OCI-LY7 (cell line): ENCODE results near the gene ITGA2. TPM values are rescaled to one million over a fixed set of nuclear protein-coding genes. Genes with fewer than 3 reads are reported as not detected.

Experiments used
- BruUV-seq: library from RNA; stranded (reverse); fragments of 400-500 nt; replicated peaks from 2 replicates; lab custom pipeline; 2021; lab: Mats Ljungman, UMichigan
- CTCF ChIA-PET: fragments of 300-600 bp; sonication (Branson Sonifier 250); formaldehyde crosslinking; loops from one replicate; lab custom pipeline; 2022; ENCODE audit warnings: antibody characterized with exemption; ENCODE audit not compliant: unreplicated experiment; lab: Charles Lee
- POLR2A ChIA-PET: fragments of 300-600 bp; sonication (Branson Sonifier 250); formaldehyde crosslinking; loops from one replicate; lab custom pipeline; 2022; ENCODE audit warnings: antibody characterized with exemption; lab: Charles Lee
- DNase-seq: peaks from one replicate; pipeline ENCODE4 v3.0.0-alpha.2; 2015; ENCODE audit warnings: low spot score
- H2AFZ ChIP-seq: fragments of 200-600 bp; sonication (generic), shearing (Covaris generic); 2 replicates; pipeline ENCODE4 v1.6.1; 2014; ENCODE audit warnings: mild to moderate bottlenecking, antibody characterized with exemption, low read length, moderate library complexity
- H3K27ac ChIP-seq: fragments of 200-600 bp; sonication (generic); 2 replicates; pipeline ENCODE4 v1.5.1; 2014; ENCODE audit warnings: mixed run types, low read depth, mild to moderate bottlenecking, moderate library complexity, low read length, inconsistent platforms; ENCODE audit not compliant: poor library complexity, severe bottlenecking
- H3K36me3 ChIP-seq: fragments of 200-600 bp; sonication (generic); 2 replicates; pipeline ENCODE4 v1.6.1; 2014; ENCODE audit warnings: mild to moderate bottlenecking, antibody characterized with exemption, low read length, moderate library complexity, mixed read lengths; ENCODE audit not compliant: insufficient read depth
- H3K4me1 ChIP-seq: fragments of 200-600 bp; sonication (generic); 2 replicates; pipeline ENCODE4 v1.5.1; 2014; ENCODE audit warnings: mild to moderate bottlenecking, low read length; ENCODE audit not compliant: insufficient read depth, poor library complexity, severe bottlenecking
- H3K4me2 ChIP-seq: fragments of 200-600 bp; sonication (generic); 2 replicates; pipeline ENCODE4 v1.6.1; 2014; ENCODE audit warnings: mild to moderate bottlenecking, low read length
- H3K4me3 ChIP-seq: fragments of 200-600 bp; sonication (generic); 2 replicates; pipeline ENCODE4 v1.5.1; 2014; ENCODE audit warnings: mild to moderate bottlenecking, low read depth, low read length; ENCODE audit not compliant: poor library complexity, severe bottlenecking
- H3K79me2 ChIP-seq: fragments of 200-600 bp; sonication (generic); 2 replicates; pipeline ENCODE4 v1.6.1; 2016; ENCODE audit warnings: low read depth, mild to moderate bottlenecking, low read length, moderate library complexity, mixed read lengths; ENCODE audit not compliant: insufficient read depth
- H3K9me2 ChIP-seq: fragments of 200-600 bp; sonication (generic); 2 replicates; pipeline ENCODE4 v1.6.1; 2016; ENCODE audit warnings: mild to moderate bottlenecking, low read length, mixed read lengths; ENCODE audit not compliant: insufficient read depth
- H3K9me3 ChIP-seq: fragments of 200-600 bp; sonication (generic); 2 replicates; pipeline ENCODE4 v1.6.1; 2014; ENCODE audit warnings: mild to moderate bottlenecking, mixed run types, low read length, mixed read lengths
- H4K20me1 ChIP-seq: fragments of 200-600 bp; sonication (generic); 2 replicates; pipeline ENCODE4 v1.6.1; 2014; ENCODE audit warnings: mild to moderate bottlenecking, antibody characterized with exemption, low read length, moderate library complexity, mixed read lengths; ENCODE audit not compliant: insufficient read depth
- EZH2phosphoT487 ChIP-seq: fragments of 200-600 bp; sonication (generic); IDR thresholded peaks from 2 replicates; pipeline ENCODE4 v1.6.1; 2018; ENCODE audit warnings: low read depth, borderline replicate concordance, mild to moderate bottlenecking, mixed run types, antibody characterized with exemption, low read length, moderate library complexity, mixed read lengths
- intact Hi-C: fragments of 100-400 bp; cut with micrococcal nuclease; formaldehyde crosslinking; loops from one replicate; pipeline ENCODE4 v1.10.0; 2022; ENCODE audit not compliant: unreplicated experiment
- total RNA-seq, 2 experiments: library from RNA; depleted of rRNA in 1 of 2; stranded (reverse); fragments of >200 nt in 1 of 2; shearing (Covaris generic) in 1 of 2; gene quantifications; 2 replicates each; pipeline ENCODE4 v1.2.3, GENCODE V29; 2014 to 2022
- TF ChIP-seq, protein P1 (sequence below): fragments of 200-600 bp; sonication (generic); conservative IDR thresholded peaks from 2 replicates; pipeline ENCODE4 v1.5.1; 2014; ENCODE audit warnings: mild to moderate bottlenecking, antibody characterized with exemption, low read length, moderate library complexity, mixed read lengths

ITGA2 gene
- total RNA-seq, 2 experiments from 2014 or later, result not detected

DNA sequence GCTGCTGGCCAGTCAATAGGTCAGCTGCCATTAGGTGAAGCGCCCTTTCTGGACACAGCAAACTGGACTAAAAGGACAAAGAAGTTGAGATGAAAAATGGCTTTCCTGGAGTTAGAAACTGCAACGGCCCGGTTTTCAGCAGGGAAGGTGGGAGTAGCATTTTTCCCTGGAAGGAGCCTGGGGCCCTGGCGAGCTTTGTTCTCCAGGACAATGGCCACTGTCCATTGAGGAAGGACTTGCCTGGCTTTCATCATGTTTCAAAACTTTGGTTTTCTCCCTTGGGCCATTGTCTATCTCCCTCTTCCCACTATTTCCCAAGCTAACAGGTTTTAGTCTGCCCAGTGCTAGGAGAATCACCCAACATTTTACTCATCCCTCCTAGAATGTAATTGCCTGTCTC, 64.2 kb downstream of the ITGA2 start:
- POLR2A ChIA-PET, result no interaction called here
- no peaks in the 10 kb centered on the region for H3K79me2 ChIP-seq
- H3K4me3 ChIP-seq, result no peak overlapping the region
- no peak for DNase-seq
- H2AFZ ChIP-seq, result no peak overlapping the region
- H3K36me3 ChIP-seq, result no peaks in the 10 kb centered on the region
- TF ChIP-seq, protein P1, sequence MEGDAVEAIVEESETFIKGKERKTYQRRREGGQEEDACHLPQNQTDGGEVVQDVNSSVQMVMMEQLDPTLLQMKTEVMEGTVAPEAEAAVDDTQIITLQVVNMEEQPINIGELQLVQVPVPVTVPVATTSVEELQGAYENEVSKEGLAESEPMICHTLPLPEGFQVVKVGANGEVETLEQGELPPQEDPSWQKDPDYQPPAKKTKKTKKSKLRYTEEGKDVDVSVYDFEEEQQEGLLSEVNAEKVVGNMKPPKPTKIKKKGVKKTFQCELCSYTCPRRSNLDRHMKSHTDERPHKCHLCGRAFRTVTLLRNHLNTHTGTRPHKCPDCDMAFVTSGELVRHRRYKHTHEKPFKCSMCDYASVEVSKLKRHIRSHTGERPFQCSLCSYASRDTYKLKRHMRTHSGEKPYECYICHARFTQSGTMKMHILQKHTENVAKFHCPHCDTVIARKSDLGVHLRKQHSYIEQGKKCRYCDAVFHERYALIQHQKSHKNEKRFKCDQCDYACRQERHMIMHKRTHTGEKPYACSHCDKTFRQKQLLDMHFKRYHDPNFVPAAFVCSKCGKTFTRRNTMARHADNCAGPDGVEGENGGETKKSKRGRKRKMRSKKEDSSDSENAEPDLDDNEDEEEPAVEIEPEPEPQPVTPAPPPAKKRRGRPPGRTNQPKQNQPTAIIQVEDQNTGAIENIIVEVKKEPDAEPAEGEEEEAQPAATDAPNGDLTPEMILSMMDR, result no peak
- no TSS peak for BruUV-seq
- H3K4me1 ChIP-seq, result no peaks in the 10 kb centered on the region
- H3K9me3 ChIP-seq, result no peaks in the 10 kb centered on the region
- intact Hi-C loops, result no loop called here
- H3K4me2 ChIP-seq, result no peak overlapping the region
- no peaks in the 10 kb centered on the region for H4K20me1 ChIP-seq
- H3K27ac ChIP-seq, result no peak overlapping the region
- CTCF ChIA-PET, result no interaction called here
- H3K9me2 ChIP-seq, result no peaks in the 10 kb centered on the region

DNA sequence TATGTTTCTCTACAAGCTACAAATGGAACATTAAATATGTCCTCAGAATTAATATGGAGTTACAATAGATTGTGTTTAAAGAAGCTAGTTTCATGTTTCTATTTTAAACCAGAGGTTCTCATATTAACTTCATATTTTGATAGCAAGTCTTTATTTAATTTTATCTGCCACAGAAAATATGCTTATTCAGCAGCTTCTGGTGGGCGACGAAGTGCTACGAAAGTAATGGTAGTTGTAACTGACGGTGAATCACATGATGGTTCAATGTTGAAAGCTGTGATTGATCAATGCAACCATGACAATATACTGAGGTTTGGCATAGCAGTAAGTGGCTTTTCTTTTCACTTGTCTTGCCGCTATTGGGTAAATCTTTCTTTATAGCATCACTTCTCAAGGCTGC, 66.2 kb downstream of the ITGA2 start:
- H3K27ac ChIP-seq, result no peak overlapping the region
- no peak overlapping the region for H2AFZ ChIP-seq
- H3K4me1 ChIP-seq, result no peaks in the 10 kb centered on the region
- H3K9me2 ChIP-seq, result no peaks in the 10 kb centered on the region
- intact Hi-C loops, result no loop called here
- TF ChIP-seq, protein P1, result no peak
- no peak for TF ChIP-seq EZH2phosphoT487
- POLR2A ChIA-PET, result no interaction called here
- H4K20me1 ChIP-seq, result no peaks in the 10 kb centered on the region
- no peak overlapping the region for H3K4me2 ChIP-seq
- CTCF ChIA-PET, result no interaction called here
- no peaks in the 10 kb centered on the region for H3K79me2 ChIP-seq
- DNase-seq, result no peak
- no peaks in the 10 kb centered on the region for H3K9me3 ChIP-seq
- no peak overlapping the region for H3K4me3 ChIP-seq
- no TSS peak for BruUV-seq
- H3K36me3 ChIP-seq, result no peaks in the 10 kb centered on the region

DNA sequence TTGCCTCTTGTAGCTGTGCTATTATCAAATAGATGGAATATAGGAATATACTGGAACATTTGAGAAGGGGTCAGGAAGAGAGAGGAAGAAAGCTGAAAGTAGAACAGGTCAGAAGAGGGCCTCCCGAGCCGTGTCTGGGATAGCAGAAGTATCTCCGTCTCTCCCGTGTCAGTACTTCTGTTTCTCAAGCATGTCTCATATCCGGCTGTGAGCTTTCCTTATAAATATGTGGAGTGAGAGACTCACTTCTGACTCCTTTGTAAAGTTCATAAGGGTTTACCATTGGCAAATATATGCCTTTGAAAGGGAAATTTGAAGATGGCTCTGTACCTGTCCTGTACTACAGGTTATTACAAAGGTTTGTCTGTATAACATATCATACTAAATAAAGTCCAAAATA, 70.1 kb downstream of the ITGA2 start:
- Histone ChIP-seq H3K4me1 (no peaks in the 10 kb centered on the region), H3K27ac (no peak overlapping the region), H3K36me3 (no peaks in the 10 kb centered on the region), H4K20me1 (no peaks in the 10 kb centered on the region), H3K9me2 (no peaks in the 10 kb centered on the region), H3K4me2 (no peak overlapping the region), H3K4me3 (no peak overlapping the region), H3K9me3 (no peaks in the 10 kb centered on the region), H3K79me2 (no peaks in the 10 kb centered on the region), H2AFZ (no peak overlapping the region)
- TF ChIP-seq EZH2phosphoT487, result no peak
- TF ChIP-seq, protein P1, result no peak
- no peak for DNase-seq
- no TSS peak for BruUV-seq
- CTCF ChIA-PET, result no interaction called here
- intact Hi-C loops, result no loop called here
- POLR2A ChIA-PET, result no interaction called here
